Breast epithelium (tissue), 3 donors: ENCODE data around the gene CLDN9.

Source experiments
- CTCF ChIP-seq, 3 donors: fragments of 450-650 bp; IDR thresholded peaks; one replicate each; pipeline ENCODE4 v1.5.1; 2016 to 2017; ENCODE audit warnings: antibody characterized with exemption in 3 of 3, mild to moderate bottlenecking in 3 of 3, moderate library complexity in 3 of 3
- POLR2A ChIP-seq: fragments of 450-650 bp; IDR thresholded peaks from one replicate; pipeline ENCODE4 v1.6.1; 2016; ENCODE audit warnings: antibody characterized with exemption, mild to moderate bottlenecking, moderate library complexity
- POLR2AphosphoS5 ChIP-seq, 3 donors: sonication (generic); formaldehyde crosslinking; IDR thresholded peaks; one replicate each; pipeline ENCODE4 v1.6.1; 2017; ENCODE audit warnings: antibody characterized with exemption in 3 of 3

GRCh38 chr16:2973605-2974318 is 39.0 kb upstream of the CLDN9 start:
- TF ChIP-seq POLR2AphosphoS5 (IDR thresholded peaks at IDR 0.05) (no peak), CTCF (IDR thresholded peaks at IDR 0.05) (no peak), POLR2A (no peak)
